Measurements from ENCODE around the gene NPY1R.

Gene NPY1R

GRCh38 chr4:163279713-163280112, 52.7 kb downstream of the NPY1R start:
- no peak for DNase-seq (ENCODE audit: low read depth)

DNA sequence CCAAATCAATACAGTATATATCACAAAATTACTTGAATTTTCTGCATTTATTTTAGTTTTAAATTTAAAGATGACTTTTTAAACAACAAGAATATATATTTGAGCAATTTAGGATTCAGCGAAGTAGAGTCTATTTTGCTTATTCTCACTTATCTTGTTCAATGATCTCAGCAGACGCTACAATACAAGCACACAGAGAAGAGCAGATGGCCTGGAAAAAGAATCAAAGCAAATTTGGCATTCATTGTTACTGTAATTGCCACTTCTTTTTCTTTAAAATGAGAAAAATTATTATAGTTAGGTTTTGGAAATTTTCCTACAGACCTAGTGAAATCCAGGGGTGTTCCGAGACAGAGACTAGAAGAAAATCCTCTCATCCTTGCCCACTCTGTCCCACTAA, 57.5 kb downstream of the NPY1R start:
- no peak for DNase-seq (ENCODE audit: low read depth)

Data from GM04504 (cell line).